ENCODE data around the gene ZNF649.

ZNF649 gene

DNA sequence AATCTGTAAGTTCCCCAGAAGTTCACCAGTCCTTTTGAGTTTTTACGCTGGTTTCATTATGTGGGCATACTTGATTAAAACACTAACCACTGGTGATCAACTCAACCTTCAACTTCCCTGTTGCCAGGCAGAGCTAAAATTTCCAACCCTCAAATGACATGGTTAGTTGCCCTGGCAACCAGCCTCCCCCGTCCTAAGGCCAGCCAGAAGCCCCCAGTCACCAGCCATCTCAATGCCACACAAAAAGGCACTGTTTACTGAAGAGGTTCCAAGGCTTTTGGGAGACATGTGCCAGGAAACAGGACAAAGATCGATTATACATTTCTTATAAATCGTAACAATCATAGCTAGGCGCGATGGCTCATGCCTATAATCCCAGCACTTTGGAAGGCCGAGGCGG, 1.6 kb downstream of the ZNF649 start:
- TF ChIP-seq, protein P1, sequence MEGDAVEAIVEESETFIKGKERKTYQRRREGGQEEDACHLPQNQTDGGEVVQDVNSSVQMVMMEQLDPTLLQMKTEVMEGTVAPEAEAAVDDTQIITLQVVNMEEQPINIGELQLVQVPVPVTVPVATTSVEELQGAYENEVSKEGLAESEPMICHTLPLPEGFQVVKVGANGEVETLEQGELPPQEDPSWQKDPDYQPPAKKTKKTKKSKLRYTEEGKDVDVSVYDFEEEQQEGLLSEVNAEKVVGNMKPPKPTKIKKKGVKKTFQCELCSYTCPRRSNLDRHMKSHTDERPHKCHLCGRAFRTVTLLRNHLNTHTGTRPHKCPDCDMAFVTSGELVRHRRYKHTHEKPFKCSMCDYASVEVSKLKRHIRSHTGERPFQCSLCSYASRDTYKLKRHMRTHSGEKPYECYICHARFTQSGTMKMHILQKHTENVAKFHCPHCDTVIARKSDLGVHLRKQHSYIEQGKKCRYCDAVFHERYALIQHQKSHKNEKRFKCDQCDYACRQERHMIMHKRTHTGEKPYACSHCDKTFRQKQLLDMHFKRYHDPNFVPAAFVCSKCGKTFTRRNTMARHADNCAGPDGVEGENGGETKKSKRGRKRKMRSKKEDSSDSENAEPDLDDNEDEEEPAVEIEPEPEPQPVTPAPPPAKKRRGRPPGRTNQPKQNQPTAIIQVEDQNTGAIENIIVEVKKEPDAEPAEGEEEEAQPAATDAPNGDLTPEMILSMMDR (IDR thresholded peaks at IDR 0.05; ENCODE audit: low read depth, low read length, poor library complexity, severe bottlenecking): no peak
- no peak for TF ChIP-seq EZH2phosphoT487 (IDR thresholded peaks at IDR 0.05; ENCODE audit: borderline replicate concordance, low read length)
- Histone ChIP-seq H4K20me1 (ENCODE audit: control insufficient read depth, insufficient read depth, low read depth, low read length) (no peaks in the 10 kb centered on the region), H3F3A (ENCODE audit: control insufficient read depth, insufficient read depth) (no peaks in the 10 kb centered on the region), H3K36me3 (ENCODE audit: control insufficient read depth, low read length) (no peaks in the 10 kb centered on the region), H3K9me2 (replicated peaks; ENCODE audit: control insufficient read depth, low read length) (no peaks in the 10 kb centered on the region), H3K27ac (ENCODE audit: low read depth, low read length) (no peak overlapping the region), H3K4me2 (ENCODE audit: low read length) (no peak overlapping the region), H3K79me2 (ENCODE audit: control insufficient read depth, low read length) (no peaks in the 10 kb centered on the region), H3K4me3 (ENCODE audit: low read length) (no peak overlapping the region), H3K27me3 (ENCODE audit: control insufficient read depth, low read length) (no peaks in the 10 kb centered on the region), H3K4me1 (ENCODE audit: control insufficient read depth, low read length) (0 out of 2 replicates have a peak, but pooled peaks cover 3% of the 10 kb centered on the region), H3K9me3 (ENCODE audit: control insufficient read depth, insufficient read depth, low read length) (peaks cover 23% of the 10 kb centered on the region)

DNA sequence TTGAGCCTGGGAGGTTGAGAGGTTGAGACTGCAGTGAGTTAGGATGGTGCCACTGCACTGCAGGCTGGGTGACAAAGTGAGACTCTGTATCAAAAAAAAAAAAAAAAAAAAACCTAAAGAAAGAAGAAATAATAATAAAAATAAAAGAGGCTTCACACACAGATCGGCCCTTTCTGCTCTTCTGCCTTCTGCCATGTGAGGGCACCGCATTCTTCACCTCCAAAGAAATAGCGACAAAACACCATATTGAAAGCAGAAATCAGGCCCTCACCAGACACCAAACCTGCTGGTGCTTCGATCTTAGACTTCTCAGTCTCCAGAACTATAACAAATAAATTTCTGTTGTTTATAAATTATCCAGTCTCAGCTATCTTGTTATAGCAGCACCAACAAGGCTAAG, 3.0 kb downstream of the ZNF649 start:
- TF ChIP-seq, protein P1 (IDR thresholded peaks at IDR 0.05; ENCODE audit: low read depth, low read length, poor library complexity, severe bottlenecking): no peak
- H3K4me3 ChIP-seq (ENCODE audit: low read length): no peak overlapping the region

DNA sequence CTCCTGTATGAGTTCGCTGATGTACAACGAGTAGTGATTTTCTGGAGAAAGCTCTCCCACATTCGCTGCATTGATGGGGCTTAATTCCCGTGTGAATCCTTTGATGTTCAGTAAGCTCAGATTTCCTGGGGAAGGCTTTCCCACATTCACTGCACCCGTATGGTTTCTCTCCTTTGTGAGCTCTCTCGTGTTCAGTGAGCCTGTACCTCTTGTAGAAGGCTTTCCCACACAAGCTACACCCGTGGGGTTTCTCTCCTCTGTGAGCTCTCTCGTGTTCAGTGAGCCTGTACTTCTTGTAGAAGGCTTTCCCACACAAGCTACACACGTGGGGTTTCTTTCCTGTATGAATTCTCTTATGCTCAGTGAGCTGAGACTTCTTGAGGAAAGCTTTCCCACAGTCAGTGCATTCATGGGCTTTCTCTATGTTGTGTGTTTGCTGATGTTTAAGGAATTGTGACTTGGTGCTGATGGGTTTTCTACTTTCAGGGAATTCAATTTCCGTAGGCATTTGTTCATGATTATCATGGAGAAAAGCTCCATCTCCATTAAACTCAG, 13.5 kb downstream of the ZNF649 start:
- Histone ChIP-seq H3K9me2 (replicated peaks; ENCODE audit: control insufficient read depth, low read length) (no peaks in the 10 kb centered on the region), H3F3A (ENCODE audit: control insufficient read depth, insufficient read depth) (no peaks in the 10 kb centered on the region), H3K4me3 (ENCODE audit: low read length) (no peak overlapping the region), H3K4me1 (ENCODE audit: control insufficient read depth, low read length) (no peaks in the 10 kb centered on the region), H3K27me3 (ENCODE audit: control insufficient read depth, low read length) (no peaks in the 10 kb centered on the region), H3K4me2 (ENCODE audit: low read length) (no peak overlapping the region), H3K9me3 (ENCODE audit: control insufficient read depth, insufficient read depth, low read length) (peaks cover 22% of the 10 kb centered on the region; the same call in 1 of the 2 replicates), H3K79me2 (ENCODE audit: control insufficient read depth, low read length) (no peaks in the 10 kb centered on the region), H4K20me1 (ENCODE audit: control insufficient read depth, insufficient read depth, low read depth, low read length) (no peaks in the 10 kb centered on the region), H3K36me3 (ENCODE audit: control insufficient read depth, low read length) (no peaks in the 10 kb centered on the region), H3K27ac (ENCODE audit: low read depth, low read length) (no peak overlapping the region)
- TF ChIP-seq EZH2phosphoT487 (IDR thresholded peaks at IDR 0.05; ENCODE audit: borderline replicate concordance, low read length): no peak
- TF ChIP-seq, protein P1 (IDR thresholded peaks at IDR 0.05; ENCODE audit: low read depth, low read length, poor library complexity, severe bottlenecking): no peak

More for the DNA sequence above, 3.0 kb downstream of the ZNF649 start:
- no peaks in the 10 kb centered on the region for H3K36me3 ChIP-seq (ENCODE audit: control insufficient read depth, low read length)
- no peaks in the 10 kb centered on the region for H3F3A ChIP-seq (ENCODE audit: control insufficient read depth, insufficient read depth)
- H3K9me3 ChIP-seq (ENCODE audit: control insufficient read depth, insufficient read depth, low read length): peaks cover 27% of the 10 kb centered on the region
- H3K79me2 ChIP-seq (ENCODE audit: control insufficient read depth, low read length): no peaks in the 10 kb centered on the region
- H3K4me2 ChIP-seq (ENCODE audit: low read length): no peak overlapping the region
- 0 out of 2 replicates have a peak, but pooled peaks cover 3% of the 10 kb centered on the region for H3K4me1 ChIP-seq (ENCODE audit: control insufficient read depth, low read length)
- no peaks in the 10 kb centered on the region for H3K9me2 ChIP-seq (replicated peaks; ENCODE audit: control insufficient read depth, low read length)
- H3K27ac ChIP-seq (ENCODE audit: low read depth, low read length): no peak overlapping the region
- H4K20me1 ChIP-seq (ENCODE audit: control insufficient read depth, insufficient read depth, low read depth, low read length): no peaks in the 10 kb centered on the region
- H3K27me3 ChIP-seq (ENCODE audit: control insufficient read depth, low read length): no peaks in the 10 kb centered on the region
